HG03025 (cell line): ENCODE data around the gene GALNTL6.

Source experiments
- ATAC-seq: cut with Tn5 transposase; IDR thresholded peaks from one replicate; pipeline ENCODE4 v1.9.1; 2021; ENCODE audit warnings: mild to moderate bottlenecking, moderate library complexity; ENCODE audit not compliant: unreplicated experiment, low FRiP score

GALNTL6 gene

DNA sequence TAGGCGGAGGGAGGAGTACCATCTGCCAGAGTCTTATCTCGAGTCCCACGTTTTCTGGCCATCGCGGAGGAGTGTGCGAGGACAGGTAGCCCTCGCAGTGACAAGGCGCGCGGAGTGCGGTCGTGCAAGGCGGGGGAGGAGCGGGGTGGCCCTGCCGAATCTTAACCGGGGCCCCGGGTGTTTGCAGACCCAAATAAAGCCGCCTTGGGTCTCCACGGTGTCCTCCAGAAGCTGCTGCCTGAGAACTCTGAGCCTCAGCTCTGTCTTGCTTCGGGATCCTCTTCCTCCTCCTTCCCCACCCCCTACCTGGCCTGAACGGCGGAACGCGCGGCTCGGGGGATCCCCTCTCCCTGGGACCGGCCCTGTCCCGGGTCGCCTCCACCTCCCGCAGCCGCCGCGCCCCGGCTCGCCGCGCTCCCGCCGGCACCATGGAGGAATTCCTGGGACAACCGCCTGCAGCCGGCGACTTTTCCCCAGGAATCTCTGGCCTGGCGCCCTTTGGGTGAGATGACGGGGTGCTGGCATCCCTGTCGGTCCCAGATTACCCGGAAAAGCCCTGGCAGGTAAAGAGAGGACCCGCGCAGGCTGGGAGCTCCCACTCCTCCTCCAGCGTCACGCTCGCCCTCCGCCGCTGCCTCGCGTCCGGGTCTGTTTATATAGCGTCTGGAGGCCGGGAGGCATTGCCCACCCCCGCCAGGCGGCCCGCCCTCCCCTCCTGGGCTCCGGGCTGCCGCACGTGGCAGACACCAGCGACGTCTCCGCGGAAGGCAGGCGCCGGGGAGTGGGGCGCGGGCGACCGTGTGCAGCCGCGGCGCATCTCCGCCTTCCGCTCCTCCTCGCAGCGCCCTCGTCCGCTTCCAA, at the start of gene GALNTL6:
GALNTL6 (plus strand) TSS at position 740 of the 861 bp plus-strand sequence.
- ATAC-seq: no peak

DNA sequence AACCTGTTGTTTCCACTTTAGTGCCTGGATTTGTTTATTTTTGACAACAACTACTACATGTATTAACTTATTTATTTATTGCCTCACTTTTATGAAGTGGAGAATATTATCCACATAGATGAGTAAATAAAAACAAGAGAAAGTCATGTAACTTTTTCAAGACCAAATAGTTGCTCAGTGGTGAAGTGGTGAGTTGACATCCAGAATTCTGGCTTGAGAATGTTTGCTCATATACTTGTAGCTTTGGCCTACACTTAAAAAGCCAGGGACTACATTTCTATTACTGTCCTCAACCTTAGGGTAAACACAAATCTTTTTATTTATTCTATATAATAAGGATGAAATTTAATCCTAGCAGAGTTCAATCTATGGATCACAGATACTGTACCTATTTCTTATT, 47.7 kb upstream of the GALNTL6 start:
- no peak for ATAC-seq

DNA sequence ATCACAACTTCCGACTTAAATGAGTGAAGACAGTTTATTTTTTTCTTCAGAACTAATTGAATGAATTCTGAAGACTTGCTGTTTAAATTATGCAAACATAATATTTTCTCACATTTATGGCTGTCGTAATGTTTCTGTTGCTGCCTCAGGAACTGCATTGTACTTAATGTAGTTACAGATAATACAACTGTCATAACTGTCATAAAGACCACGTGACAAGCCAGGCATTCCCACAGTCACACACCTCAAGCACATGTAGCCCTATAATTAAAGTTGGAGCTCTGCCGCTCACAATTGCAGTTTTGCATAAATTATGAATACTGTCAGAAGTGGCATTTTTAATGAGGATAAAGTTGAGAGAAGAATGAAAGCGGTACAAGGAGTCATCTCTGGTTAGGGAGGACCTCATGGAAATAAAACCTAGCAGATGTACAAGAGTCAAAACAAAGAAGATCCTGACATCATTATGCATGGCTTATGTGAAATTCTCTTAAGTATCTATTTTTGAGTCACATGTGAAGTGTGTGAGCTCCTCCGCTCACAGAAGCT, 38.5 kb upstream of the GALNTL6 start:
- ATAC-seq: no peak

DNA sequence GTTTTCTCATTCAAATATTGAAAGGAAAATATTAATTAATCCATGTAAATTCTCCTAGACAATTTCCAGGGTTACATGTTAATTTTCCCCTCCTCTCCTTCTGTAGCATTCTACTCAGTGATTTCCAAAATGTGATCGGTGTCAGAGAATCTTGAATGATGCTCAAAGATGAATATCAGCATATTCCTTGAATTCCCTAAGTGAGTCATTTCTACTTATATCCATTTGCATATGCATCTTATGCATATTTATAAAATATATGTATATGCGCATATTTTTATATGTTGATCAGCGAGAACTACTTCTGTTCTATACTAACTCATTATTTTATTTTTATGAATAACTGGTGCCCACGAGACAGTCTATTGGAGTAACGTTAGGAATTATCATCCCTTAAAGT, 33.9 kb upstream of the GALNTL6 start:
- ATAC-seq: no peak

DNA sequence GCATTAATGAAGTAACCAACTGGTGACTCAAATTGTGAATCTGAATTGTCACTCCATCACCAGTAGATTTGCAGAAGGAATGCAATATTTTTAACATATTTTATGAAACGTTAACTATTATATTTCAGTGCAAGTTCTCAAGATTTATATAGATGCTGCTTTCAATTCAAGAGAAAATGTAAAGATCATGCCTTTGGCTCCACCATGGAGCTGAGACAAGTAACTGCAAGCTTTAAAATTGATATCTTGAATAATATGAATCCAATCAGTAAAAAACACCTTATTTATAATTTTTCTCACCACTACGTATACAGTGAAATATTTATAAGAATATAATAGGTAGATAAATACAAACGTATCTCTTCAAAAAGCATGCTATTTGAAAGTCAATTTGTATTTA, 27.8 kb upstream of the GALNTL6 start:
- no peak for ATAC-seq

DNA sequence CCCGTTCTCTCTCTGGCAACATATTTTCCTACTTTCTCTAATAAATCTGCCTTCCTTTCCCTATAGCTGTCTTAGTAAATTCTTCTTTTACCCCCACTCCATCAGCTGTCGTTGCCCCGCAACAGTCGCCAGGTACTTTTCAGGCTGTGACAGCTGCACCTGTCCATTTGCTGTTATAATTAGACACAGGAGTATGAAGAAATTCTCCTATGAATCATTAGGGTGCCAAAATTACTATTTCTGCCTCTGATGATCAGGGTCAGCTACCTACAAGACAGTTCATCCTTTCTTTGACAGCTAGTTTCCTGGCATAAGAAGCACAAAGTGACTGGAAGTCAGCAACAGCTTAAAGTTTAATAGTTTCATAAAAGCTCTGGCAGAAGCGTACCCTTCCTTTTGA, 19.5 kb upstream of the GALNTL6 start:
- ATAC-seq: no peak

DNA sequence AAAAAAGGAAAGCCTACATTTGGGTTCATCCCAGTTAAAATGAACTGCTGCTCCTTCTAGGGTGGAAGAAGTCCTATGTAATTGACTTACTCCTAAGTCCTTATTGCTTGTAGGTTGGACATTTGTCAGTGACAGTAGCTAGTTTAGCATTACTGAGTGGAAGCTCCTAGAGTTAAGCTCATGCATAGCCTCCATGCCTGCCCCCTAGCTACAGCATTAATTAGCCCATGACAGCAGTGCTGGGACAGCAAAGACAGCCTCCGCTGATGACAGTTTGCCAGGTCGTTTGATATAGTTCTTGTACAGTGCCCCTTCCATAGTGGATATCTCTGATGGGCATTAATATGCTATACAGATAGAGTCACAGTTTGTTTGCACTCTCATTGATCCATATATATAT, 18.7 kb upstream of the GALNTL6 start:
- no peak for ATAC-seq

DNA sequence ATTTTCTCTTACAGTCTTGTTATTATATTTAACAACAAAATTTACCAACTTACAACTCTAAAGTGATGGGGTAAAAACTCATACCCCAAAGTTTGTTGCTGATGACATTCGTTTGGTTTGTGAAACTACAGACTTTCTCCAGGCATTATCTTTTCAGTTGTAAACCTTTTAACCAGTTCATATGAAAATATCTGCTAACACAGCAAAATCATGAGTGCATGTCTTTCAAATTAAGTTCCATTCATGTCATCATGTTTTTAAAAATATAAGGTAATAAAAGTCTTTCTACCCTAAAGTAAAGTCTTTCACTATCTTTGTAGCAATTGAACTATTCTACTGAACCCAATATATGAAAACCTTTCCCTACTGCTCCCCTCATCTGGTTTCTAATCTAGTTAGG, 3.4 kb upstream of the GALNTL6 start:
- no peak for ATAC-seq

DNA sequence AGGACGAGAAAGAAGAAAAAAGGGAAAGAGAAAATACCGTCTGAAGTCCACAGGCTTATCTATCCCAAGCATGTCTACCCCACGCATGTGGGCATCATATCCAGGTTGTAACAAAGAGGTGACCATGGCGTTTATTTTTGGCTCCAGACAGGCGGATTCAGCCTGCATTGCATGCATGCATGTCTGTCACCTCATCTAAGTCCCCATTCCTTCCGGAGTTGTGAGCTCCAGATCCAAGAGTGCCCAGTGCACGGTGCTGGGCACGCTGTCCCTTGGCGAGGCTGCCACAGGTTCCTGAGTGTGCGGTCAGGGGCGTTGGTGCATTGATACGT, 905 bp upstream of the GALNTL6 start:
- ATAC-seq: no peak

DNA sequence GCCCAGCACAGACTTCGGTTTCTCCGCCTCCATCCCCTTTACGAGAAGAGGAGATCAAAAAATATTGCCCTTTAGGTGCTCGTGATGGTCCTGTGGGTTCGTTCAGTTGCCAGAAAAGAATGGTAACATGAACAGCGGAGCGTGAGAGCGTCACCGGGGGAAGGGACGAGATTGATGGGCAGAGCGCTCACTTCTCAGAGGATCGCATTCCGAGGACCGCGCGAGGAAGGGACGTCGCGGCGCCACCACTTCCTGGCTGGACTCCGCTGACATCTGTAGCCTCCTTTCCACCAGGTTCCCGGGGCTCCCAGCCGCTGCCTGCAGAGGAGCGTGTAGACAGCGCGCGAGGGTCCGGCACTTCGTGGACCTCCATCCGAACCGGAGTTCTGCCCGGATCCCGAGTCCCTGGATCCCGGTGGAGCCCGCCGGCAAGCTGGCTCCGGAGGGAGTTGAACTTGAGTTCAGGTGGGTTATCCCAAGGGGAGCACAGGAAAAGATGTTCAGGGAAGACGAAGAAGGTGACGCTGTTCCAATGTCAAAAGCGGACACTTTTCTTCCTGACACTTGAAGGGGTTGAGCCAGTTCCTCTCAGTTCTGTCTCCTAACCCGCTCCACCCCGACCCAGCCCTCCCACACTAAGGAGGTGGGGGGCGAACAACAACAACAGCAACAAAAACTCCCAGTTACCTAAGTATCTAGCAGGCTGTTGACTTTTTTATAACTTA, 484 bp downstream of the GALNTL6 start:
- no peak for ATAC-seq

DNA sequence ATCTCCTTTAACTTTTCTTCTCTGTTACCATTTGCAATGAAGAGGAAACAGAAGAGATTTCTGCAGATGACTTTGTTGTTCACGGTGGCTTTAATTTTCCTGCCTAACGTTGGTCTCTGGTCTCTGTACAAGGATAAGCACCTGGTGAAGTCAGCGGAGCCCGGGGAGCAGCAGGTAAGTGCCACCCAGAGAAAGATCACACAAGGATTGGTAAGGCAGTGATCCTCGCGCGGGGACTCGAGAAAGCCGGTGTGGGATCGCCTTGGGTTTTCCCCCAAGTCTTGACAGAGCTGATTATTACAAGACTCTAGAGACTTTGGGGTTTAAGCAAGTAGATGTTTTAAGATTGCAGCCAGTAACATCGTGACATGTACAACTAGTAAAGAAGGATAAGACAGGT, 1.3 kb downstream of the GALNTL6 start:
- no peak for ATAC-seq

DNA sequence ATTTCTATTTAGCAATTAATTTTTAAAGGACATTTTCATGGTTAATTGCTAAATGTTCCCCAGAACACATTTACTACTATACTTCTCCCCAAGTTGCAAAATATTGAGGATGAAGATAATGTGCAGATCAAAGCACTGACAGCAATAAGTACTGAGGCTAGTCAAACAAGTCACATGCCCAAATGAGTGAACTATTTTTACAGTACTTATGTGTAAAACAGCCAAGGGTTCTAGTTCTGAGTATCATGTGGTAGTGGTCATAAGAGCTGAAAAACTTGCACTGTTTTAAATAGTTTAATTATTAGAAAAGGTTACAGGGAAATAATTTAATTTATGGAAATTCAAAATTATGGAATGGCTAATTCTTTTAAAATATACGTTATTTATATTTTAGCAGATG, 3.8 kb downstream of the GALNTL6 start:
- no peak for ATAC-seq

DNA sequence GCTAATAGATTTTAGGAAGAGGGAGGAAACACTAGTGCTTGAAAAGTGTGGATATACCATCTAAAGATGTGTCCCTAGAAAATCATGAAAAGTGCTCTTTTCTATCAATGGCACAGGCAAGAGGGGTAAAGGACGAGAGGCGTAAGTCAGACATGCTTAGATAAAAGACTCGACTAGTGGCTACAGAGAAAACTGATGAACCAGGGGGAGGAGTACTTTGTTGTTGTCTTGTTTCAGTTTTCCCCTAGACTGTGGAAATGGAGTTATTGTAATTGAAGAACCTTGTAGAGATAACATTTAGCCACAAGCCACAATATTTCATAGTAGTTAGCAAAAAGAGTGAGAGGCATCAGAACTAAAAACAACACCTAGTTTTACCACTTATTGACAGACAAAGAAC, 21.4 kb downstream of the GALNTL6 start:
- ATAC-seq: no peak

DNA sequence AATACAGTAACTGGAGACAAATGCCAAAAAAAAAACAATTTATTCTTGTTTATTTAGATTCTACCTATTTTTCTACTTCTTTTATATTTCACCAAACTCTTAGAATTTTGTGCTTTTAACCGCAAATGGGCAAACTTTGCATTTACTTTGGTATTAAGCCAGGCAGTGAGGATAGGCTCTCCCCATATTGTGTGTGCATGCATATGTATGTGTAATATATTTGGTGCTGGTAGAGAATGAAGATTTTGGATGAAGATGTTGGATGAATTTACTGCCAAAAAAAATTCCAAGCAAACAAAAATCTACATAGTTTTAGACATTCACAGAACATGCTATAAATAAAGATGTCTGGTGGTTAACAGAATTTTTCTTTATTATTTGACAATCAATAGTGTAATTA, 30.3 kb downstream of the GALNTL6 start:
- no peak for ATAC-seq

DNA sequence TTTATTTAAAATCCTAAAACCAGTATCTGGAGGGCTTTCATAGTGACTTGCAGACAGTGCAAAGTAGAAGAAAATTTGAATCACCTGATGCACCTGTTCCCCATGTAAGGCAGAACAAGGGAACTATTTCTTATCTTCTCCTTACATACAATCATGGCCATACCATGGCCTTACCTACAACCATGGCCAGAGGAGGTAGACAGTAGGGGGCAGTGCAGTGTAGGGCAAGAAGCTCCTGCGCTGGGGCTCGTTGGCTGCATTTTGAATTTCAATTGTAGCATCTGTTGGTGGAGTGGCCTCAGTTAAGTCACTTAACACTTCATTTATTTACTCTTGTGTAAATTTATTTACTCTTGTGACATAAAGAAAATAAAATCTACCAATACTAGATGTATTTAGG, 33.0 kb downstream of the GALNTL6 start:
- ATAC-seq: peak; percentile 60

DNA sequence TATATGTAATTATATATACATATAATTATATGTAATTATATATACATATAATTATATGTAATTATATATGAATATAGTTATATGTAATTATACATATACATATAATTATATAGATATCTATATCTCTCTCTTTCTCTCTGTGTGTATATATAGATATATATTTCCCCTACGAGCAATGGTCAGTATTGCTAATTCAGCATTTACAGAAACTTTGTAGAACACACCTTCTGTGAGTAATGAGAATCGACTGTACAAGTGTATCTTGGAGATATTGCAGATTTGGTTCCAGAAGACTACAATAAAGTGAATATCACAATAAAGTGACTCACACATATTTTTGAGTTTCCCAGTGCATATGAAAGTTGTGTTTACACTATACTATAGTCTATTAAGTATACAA, 33.7 kb downstream of the GALNTL6 start:
- no peak for ATAC-seq

DNA sequence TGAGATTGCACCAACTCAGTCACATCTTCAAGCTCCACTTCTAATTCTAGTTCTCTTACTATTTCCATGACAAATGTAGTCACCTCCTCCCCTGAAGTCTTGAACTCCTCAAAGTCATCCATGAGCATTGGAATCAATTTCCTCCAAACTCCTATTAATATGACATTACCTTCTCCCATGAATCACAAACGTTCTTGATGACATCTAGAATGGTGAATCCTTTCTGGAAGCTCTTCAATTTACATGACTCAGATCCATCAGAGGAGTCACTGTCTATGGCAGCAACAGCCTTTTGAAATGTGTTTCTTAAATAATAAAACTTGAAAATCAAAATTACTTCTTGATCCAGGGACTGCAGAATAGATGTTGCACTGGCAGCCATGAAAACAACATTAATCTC, 34.5 kb downstream of the GALNTL6 start:
- no peak for ATAC-seq

DNA sequence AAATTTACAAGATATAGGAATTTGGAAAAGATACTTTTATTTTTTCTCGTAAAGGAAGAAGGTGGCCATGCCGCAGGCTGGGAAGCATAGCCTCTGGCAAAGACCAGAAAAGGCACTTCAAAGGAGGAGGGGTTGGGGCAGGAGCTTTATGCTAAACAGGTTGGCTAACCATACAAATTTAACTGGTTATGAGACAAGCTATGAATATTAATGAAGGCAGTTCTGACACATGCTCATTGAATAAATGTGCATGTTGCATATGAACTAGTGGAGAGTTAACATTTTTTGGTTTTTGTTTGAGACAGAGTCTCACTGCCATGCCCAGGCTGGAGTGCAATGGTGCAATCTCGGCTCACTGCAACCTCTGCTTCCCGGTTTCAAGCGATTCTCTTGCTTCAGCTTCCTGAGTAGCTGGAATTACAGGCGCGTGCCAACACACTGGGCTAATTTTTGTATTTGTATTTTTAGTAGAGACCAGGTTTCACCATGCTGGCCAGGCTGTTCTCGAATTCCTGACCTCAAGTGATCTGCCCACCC, 36.5 kb downstream of the GALNTL6 start:
- ATAC-seq: no peak

DNA sequence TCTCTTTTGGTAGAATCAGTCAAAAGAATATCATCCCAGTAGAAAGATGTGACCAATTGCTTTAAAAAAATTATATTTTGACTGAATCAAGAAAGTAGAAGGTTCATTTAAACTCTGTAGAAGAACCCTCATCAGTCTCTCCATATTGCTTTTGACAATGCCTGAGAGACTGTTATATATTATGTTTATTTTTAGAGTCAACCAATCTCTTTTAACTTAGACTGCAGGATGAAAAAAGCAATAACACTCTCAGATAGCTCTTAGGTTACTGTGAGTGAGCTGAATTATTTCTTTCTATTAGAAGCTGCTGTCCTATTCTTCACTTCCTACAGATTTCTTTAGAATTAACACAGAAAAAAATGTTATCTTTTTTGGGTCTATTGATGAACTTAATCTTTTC, 38.1 kb downstream of the GALNTL6 start:
- ATAC-seq: no peak

DNA sequence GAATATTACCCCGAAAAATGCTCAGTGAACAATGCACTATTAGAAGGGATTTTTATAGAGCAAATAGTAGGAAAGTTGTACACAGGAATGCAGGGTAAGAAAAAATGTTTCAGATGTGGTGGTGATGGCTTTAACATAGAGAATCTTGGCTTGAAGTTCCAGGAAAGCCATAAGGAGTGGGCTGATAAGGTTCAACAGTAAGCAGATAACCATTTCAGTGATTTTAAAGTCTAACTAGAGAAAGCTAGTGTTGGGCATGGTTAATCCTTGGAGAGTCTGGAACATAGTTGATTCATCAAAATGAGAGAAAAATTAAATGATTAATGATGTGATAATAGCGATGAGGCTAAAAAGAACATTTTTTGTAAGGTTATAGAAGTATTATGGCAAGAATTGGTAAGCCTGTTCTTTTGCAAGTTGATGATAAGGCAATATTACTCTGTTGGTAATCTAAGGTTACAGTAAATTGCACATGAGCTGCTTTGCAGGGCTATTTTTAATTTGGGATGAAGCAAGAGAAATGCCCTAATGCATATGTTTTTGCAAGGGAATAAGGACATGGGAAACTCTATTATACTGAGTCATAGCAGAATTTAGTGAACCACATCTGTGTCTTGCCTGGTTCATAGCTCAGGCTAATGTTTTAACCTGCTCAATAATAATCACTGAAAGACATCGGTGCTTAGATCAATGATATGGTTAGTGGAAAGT, 44.3 kb downstream of the GALNTL6 start:
- no peak for ATAC-seq

DNA sequence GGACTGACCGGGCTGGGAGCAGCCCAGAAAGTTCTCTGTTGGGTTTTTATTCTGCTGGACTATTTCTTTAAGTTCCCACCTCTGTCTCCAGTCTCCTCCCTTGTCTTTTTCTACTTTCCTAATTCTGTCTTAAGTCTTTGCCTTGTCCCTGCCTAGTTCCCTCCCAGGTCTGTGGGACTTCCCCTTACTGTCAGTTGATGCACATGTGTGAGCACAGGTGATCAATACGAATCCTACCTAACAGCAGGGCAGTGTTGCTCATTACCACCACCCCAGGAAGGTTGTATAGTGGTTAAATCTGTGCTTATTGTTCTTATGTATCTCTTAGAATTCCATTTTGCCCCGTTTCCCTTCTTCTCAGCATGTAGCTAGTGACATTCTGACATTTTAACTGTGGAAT, 62.1 kb downstream of the GALNTL6 start:
- no peak for ATAC-seq
